Nephron progenitor cell (in vitro differentiated cells): ENCODE measurements around the gene TMEM272.

ENCODE experiments used
- DNase-seq: peaks from one replicate; pipeline ENCODE4 v3.0.0; 2021
- H3K27ac Mint-ChIP-seq: 2 replicates; pipeline ENCODE4 v1.8.0; 2021; ENCODE audit warnings: mild to moderate bottlenecking, moderate library complexity, mixed read lengths
- H3K27me3 Mint-ChIP-seq: 2 replicates; pipeline ENCODE4 v1.8.0; 2021; ENCODE audit warnings: mild to moderate bottlenecking, low read depth, mixed read lengths; ENCODE audit not compliant: poor library complexity
- H3K36me3 Mint-ChIP-seq: 2 replicates; pipeline ENCODE4 v1.8.0; 2021; ENCODE audit warnings: low read depth, mixed read lengths
- H3K4me1 Mint-ChIP-seq: 2 replicates; pipeline ENCODE4 v1.8.0; 2021; ENCODE audit warnings: mixed read lengths
- H3K4me3 Mint-ChIP-seq: 2 replicates; pipeline ENCODE4 v1.8.0; 2021; ENCODE audit warnings: mild to moderate bottlenecking, moderate library complexity, mixed read lengths
- H3K9me3 Mint-ChIP-seq: 2 replicates; pipeline ENCODE4 v1.8.0; 2021; ENCODE audit warnings: mild to moderate bottlenecking, moderate library complexity, mixed read lengths
- TF ChIP-seq, protein P1 (sequence below): fragments of 200-600 bp; sonication (generic); IDR thresholded peaks from 2 replicates; pipeline ENCODE4 v1.5.0; 2021; ENCODE audit warnings: antibody characterized with exemption

TMEM272 gene

GRCh38 chr13:51794964-51795363 is 50.0 kb downstream of the TMEM272 start:
- peaks cover 15% of the 10 kb centered on the region for H3K27me3 Mint-ChIP-seq
- peaks cover 7% of the 10 kb centered on the region for H3K36me3 Mint-ChIP-seq
- TF ChIP-seq, protein P1, sequence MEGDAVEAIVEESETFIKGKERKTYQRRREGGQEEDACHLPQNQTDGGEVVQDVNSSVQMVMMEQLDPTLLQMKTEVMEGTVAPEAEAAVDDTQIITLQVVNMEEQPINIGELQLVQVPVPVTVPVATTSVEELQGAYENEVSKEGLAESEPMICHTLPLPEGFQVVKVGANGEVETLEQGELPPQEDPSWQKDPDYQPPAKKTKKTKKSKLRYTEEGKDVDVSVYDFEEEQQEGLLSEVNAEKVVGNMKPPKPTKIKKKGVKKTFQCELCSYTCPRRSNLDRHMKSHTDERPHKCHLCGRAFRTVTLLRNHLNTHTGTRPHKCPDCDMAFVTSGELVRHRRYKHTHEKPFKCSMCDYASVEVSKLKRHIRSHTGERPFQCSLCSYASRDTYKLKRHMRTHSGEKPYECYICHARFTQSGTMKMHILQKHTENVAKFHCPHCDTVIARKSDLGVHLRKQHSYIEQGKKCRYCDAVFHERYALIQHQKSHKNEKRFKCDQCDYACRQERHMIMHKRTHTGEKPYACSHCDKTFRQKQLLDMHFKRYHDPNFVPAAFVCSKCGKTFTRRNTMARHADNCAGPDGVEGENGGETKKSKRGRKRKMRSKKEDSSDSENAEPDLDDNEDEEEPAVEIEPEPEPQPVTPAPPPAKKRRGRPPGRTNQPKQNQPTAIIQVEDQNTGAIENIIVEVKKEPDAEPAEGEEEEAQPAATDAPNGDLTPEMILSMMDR = no peak
- H3K4me3 Mint-ChIP-seq = no peak overlapping the region
- no peaks in the 10 kb centered on the region for H3K9me3 Mint-ChIP-seq
- no peak for DNase-seq
- no peak overlapping the region for H3K27ac Mint-ChIP-seq
- peaks cover 26% of the 10 kb centered on the region for H3K4me1 Mint-ChIP-seq

- H3K27ac Mint-ChIP-seq = peak overlapping the region; percentile 14
- TF ChIP-seq, protein P1 = no peak
- H3K4me3 Mint-ChIP-seq = no peak overlapping the region
- H3K36me3 Mint-ChIP-seq = peaks cover 7% of the 10 kb centered on the region
- no peak for DNase-seq
- H3K4me1 Mint-ChIP-seq = peaks cover 17% of the 10 kb centered on the region
- peaks cover 6% of the 10 kb centered on the region for H3K27me3 Mint-ChIP-seq
- H3K9me3 Mint-ChIP-seq = no peaks in the 10 kb centered on the region
Observed at GRCh38 chr13:51793570-51794271, 51.3 kb downstream of the TMEM272 start.

- no peak overlapping the region for H3K4me3 Mint-ChIP-seq
- peak overlapping the region; percentile 27 for H3K27ac Mint-ChIP-seq
- no peaks in the 10 kb centered on the region for H3K9me3 Mint-ChIP-seq
- TF ChIP-seq, protein P1 = no peak
- no peak for DNase-seq
- H3K27me3 Mint-ChIP-seq = peaks cover 13% of the 10 kb centered on the region
- H3K36me3 Mint-ChIP-seq = no peaks in the 10 kb centered on the region
- H3K4me1 Mint-ChIP-seq = peaks cover 10% of the 10 kb centered on the region
Observed at GRCh38 chr13:51786425-51787265, 58.3 kb downstream of the TMEM272 start.

DNA sequence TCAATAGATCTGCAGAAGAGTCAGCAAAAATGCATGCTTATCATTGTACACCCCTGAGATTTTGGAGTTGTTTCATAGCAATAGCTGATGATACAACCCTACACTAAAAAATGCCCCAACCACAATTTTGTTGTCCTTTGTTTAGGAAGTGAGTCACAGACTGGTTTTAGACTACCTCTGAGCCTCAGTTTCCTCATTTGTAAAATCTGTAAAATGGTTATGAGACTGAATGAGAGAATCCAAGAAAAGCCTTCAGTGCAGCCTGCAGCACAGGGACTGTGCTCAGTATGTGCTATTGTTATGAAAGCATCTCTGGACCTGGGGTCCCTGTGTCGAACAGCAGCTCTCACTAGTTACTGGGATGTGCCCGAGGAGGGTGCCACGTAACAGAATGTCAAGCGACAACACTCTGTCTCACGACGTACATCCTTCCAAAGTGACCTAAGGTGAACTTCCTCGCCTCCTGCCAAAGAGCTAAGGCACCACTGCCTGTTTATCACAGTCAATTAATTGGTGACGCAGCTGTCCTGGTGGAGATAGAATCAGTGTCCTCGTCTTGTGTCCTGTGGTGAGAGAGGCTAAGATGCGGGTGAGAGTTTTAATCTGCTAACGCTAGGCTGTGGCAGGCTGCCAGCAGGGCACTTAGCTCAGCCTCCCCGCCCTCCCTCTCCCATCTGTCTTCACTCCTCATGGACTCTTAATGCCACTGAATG is 59.1 kb downstream of the TMEM272 start:
- H3K4me3 Mint-ChIP-seq = no peak overlapping the region
- TF ChIP-seq, protein P1 = no peak
- no peaks in the 10 kb centered on the region for H3K9me3 Mint-ChIP-seq
- H3K27me3 Mint-ChIP-seq = peaks cover 13% of the 10 kb centered on the region
- H3K27ac Mint-ChIP-seq = no peak overlapping the region
- no peaks in the 10 kb centered on the region for H3K36me3 Mint-ChIP-seq
- H3K4me1 Mint-ChIP-seq = peaks cover 10% of the 10 kb centered on the region
- no peak for DNase-seq

- Mint-ChIP-seq H3K4me1 (peaks cover 10% of the 10 kb centered on the region), H3K27me3 (peaks cover 10% of the 10 kb centered on the region), H3K27ac (peak overlapping the region; percentile 40), H3K4me3 (no peak overlapping the region), H3K9me3 (no peaks in the 10 kb centered on the region), H3K36me3 (no peaks in the 10 kb centered on the region)
- DNase-seq = no peak
- TF ChIP-seq, protein P1 = no peak
Observed at GRCh38 chr13:51784097-51784496, 60.9 kb downstream of the TMEM272 start.
